HG02759 (cell line): ENCODE measurements around the gene INPP1.

ENCODE experiments used
- ATAC-seq: cut with Tn5 transposase; IDR thresholded peaks from one replicate; pipeline ENCODE4 v1.9.1; 2021; ENCODE audit warnings: mild to moderate bottlenecking, moderate library complexity; ENCODE audit not compliant: unreplicated experiment

INPP1 gene

GRCh38 chr2:190407662-190408537 is 64.5 kb downstream of the INPP1 start, which contains the start of gene MFSD6:
TSS of gene MFSD6 (plus strand) at chr2:190408355. CDS start at chr2:190436030, 27,675 bp downstream.
- ATAC-seq: peak; percentile 67

GRCh38 chr2:190408538-190409271 is 65.3 kb downstream of the INPP1 start:
- peak; percentile 66 for ATAC-seq

GRCh38 chr2:190409616-190410015 is 66.2 kb downstream of the INPP1 start:
- ATAC-seq: no peak

GRCh38 chr2:190410166-190410565 is 66.8 kb downstream of the INPP1 start:
- no peak for ATAC-seq

- no peak for ATAC-seq
Observed at GRCh38 chr2:190412966-190413365, 69.6 kb downstream of the INPP1 start.

- no peak for ATAC-seq
Observed at GRCh38 chr2:190413421-190413820, 70.0 kb downstream of the INPP1 start.

GRCh38 chr2:190415251-190415650 is 71.9 kb downstream of the INPP1 start:
- ATAC-seq: no peak

GRCh38 chr2:190415794-190416775 is 72.7 kb downstream of the INPP1 start:
- no peak for ATAC-seq

- ATAC-seq: no peak
Observed at GRCh38 chr2:190417045-190417842, 73.9 kb downstream of the INPP1 start.

GRCh38 chr2:190418727-190419126 is 75.3 kb downstream of the INPP1 start:
- no peak for ATAC-seq

- no peak for ATAC-seq
Observed at GRCh38 chr2:190420801-190421200, 77.4 kb downstream of the INPP1 start.
